Fibroblast of lung (primary cell): Measurements from ENCODE around the gene CTBP2. TPM values are rescaled to one million over a fixed set of nuclear protein-coding genes. Genes with fewer than 3 reads are reported as not detected.
"Not testable (repeated sequence)": the region's sequence is repeated elsewhere in the genome, so short reads cannot be mapped to it uniquely, and the experiment has no call there.

ENCODE experiments used
- DNase-seq, 2 donors: peaks; one replicate each; pipeline versions ENCODE4 v3.0.0 to v3.0.0-alpha.2; 2010; ENCODE audit warnings: low read depth in 2 of 2
- H2AFZ ChIP-seq: 2 replicates; pipeline ENCODE4 v1.5.1; 2012; ENCODE audit warnings: low read length, control low read depth, inconsistent platforms
- H3K27ac ChIP-seq: 2 replicates; pipeline ENCODE4 v1.5.1; 2011; ENCODE audit warnings: low read length, control low read depth; ENCODE audit not compliant: insufficient read depth
- H3K27me3 ChIP-seq: 2 replicates; pipeline ENCODE4 v1.5.1; 2011; ENCODE audit warnings: mild to moderate bottlenecking, low read length; ENCODE audit not compliant: control insufficient read depth, insufficient read depth
- H3K36me3 ChIP-seq: 2 replicates; pipeline ENCODE4 v1.5.1; 2011; ENCODE audit warnings: low read length; ENCODE audit not compliant: control insufficient read depth, insufficient read depth
- H3K4me1 ChIP-seq: 2 replicates; pipeline ENCODE4 v1.5.1; 2011; ENCODE audit warnings: low read length; ENCODE audit not compliant: control insufficient read depth, insufficient read depth; ENCODE audit errors: extremely low read depth
- H3K4me2 ChIP-seq: 2 replicates; pipeline ENCODE4 v1.5.1; 2011; ENCODE audit warnings: low read length, control low read depth; ENCODE audit not compliant: insufficient read depth; ENCODE audit errors: extremely low read depth
- H3K4me3 ChIP-seq, 4 experiments: fragments of 200-600 bp in 1 of 4; sonication (generic) in 1 of 4; replicated peaks in 1 of 4; 2 replicates each; pipeline ENCODE4 v1.5.1; 2011 to 2016; ENCODE audit warnings: low read length in 4 of 4, low read depth in 3 of 4, mild to moderate bottlenecking in 3 of 4, control low read depth in 2 of 4, inconsistent platforms in 1 of 4, mixed read lengths in 1 of 4; ENCODE audit not compliant: insufficient read depth in 1 of 4; ENCODE audit errors: control extremely low read depth in 1 of 4
- H3K79me2 ChIP-seq: 2 replicates; pipeline ENCODE4 v1.5.1; 2012; ENCODE audit warnings: mild to moderate bottlenecking, low read length, inconsistent platforms; ENCODE audit not compliant: control insufficient read depth, insufficient read depth
- H3K9ac ChIP-seq: 2 replicates; pipeline ENCODE4 v1.5.1; 2011; ENCODE audit warnings: mild to moderate bottlenecking, low read length, control low read depth; ENCODE audit not compliant: insufficient read depth
- H3K9me3 ChIP-seq: 2 replicates; pipeline ENCODE4 v1.5.1; 2012; ENCODE audit warnings: low read depth, low read length; ENCODE audit not compliant: control insufficient read depth, insufficient read depth
- H4K20me1 ChIP-seq: 2 replicates; pipeline ENCODE4 v1.5.1; 2011; ENCODE audit warnings: low read length; ENCODE audit not compliant: control insufficient read depth, insufficient read depth; ENCODE audit errors: extremely low read depth
- EZH2 ChIP-seq: IDR thresholded peaks from 2 replicates; pipeline ENCODE4 v1.5.1; 2012; ENCODE audit warnings: low read length, control low read depth, mild to moderate bottlenecking; ENCODE audit errors: missing control alignments
- polyA plus RNA-seq, 2 donors: library from polyadenylated mRNA; depleted of rRNA in 1 of 2; stranded (reverse) in 1 of 2; unstranded in 1 of 2; fragments of >200 nt; gene quantifications; 2 replicates each; pipeline ENCODE4 v1.2.1, GENCODE V29; 2011 to 2012; ENCODE audit warnings: missing spikeins in 1 of 2
- total RNA-seq: library from RNA; depleted of rRNA; stranded (reverse); fragments of >200 nt; gene quantifications from 2 replicates; pipeline ENCODE4 v1.2.1, GENCODE V29; 2014
- TF ChIP-seq, protein P1 (sequence below), 2 donors: IDR thresholded peaks in 1 of 2; conservative IDR thresholded peaks in 1 of 2; 1 replicate in 1 of 2; 2 replicates in 1 of 2; pipeline ENCODE4 v1.5.1; 2011 to 2012; ENCODE audit warnings: low read length in 2 of 2, control low read depth in 1 of 2, inconsistent platforms in 1 of 2, low read depth in 1 of 2, mild to moderate bottlenecking in 1 of 2

CTBP2 gene
- total and polyA plus RNA-seq, 2 donors (not counting 1 experiment from before 2014, with no cell fraction given) = 72.1 to 73.3 TPM

DNA sequence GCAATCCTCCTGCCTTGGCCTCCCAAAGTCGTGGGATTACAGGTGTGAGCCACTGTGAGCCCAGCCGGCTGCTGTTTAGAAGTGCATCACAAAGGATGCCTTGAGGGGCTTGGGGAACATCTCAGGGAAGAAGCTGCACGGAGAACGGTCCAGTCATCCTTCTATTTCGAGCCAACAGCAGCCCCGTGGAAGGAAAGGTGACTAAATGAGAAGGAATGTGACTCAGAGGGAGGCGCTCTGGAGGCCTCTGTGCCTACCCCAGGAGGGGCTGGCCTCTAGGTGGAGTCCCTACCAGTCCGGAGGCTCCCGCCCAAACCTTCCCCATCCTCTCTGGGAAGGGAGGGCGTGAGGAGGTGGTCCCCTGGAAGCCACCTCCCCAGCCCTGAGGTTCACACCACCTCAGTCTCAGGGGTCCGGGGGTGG lies 76.2 kb downstream of the CTBP2 start:
- H3K4me1 ChIP-seq = peaks cover 27% of the 10 kb centered on the region
- H3K27me3 ChIP-seq = no peaks in the 10 kb centered on the region
- no peak overlapping the region for H2AFZ ChIP-seq
- peak overlapping the region; percentile 9 for H3K4me2 ChIP-seq
- no peaks in the 10 kb centered on the region for H4K20me1 ChIP-seq
- H3K9me3 ChIP-seq = no peaks in the 10 kb centered on the region
- no peak overlapping the region for H3K4me3 ChIP-seq
- H3K79me2 ChIP-seq = peaks cover 63% of the 10 kb centered on the region
- TF ChIP-seq, protein P1, sequence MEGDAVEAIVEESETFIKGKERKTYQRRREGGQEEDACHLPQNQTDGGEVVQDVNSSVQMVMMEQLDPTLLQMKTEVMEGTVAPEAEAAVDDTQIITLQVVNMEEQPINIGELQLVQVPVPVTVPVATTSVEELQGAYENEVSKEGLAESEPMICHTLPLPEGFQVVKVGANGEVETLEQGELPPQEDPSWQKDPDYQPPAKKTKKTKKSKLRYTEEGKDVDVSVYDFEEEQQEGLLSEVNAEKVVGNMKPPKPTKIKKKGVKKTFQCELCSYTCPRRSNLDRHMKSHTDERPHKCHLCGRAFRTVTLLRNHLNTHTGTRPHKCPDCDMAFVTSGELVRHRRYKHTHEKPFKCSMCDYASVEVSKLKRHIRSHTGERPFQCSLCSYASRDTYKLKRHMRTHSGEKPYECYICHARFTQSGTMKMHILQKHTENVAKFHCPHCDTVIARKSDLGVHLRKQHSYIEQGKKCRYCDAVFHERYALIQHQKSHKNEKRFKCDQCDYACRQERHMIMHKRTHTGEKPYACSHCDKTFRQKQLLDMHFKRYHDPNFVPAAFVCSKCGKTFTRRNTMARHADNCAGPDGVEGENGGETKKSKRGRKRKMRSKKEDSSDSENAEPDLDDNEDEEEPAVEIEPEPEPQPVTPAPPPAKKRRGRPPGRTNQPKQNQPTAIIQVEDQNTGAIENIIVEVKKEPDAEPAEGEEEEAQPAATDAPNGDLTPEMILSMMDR (conservative IDR thresholded peaks at IDR 0.05 in 1 of 2, IDR thresholded peaks at IDR 0.05 in 1 of 2; ENCODE audit: low read depth in 1 of 2, low read length in 2 of 2) = no peak
- TF ChIP-seq EZH2 = no peak
- H3K9ac ChIP-seq = peak overlapping the region; percentile 48
- DNase-seq = peak; percentile 92 to 95
- H3K36me3 ChIP-seq = peaks cover 10% of the 10 kb centered on the region
- H3K27ac ChIP-seq = peak overlapping the region; percentile 94

DNA sequence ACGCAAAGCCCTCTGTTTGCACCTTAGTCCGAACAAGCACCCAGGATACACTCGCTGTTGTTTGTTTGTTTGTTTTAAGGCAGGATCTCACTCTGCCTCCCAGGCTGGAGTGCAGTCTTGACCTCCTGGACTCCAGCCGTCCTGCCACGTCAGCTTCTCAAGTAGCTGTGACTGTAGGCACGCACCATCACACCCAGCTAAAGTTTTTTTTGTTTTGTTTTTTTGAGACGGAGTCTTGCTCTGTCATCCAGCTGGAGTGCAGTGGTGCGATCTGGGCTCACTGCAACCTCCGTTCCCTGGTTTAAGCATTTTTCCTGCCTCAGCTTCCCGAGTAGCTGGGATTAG lies 76.8 kb downstream of the CTBP2 start:
- Histone ChIP-seq H3K27me3 (no peaks in the 10 kb centered on the region), H3K27ac (peak overlapping the region; percentile 94), H3K4me2 (peak overlapping the region; percentile 9), H3K9ac (peak overlapping the region; percentile 61), H3K9me3 (no peaks in the 10 kb centered on the region), H3K4me3 (no peak overlapping the region), H4K20me1 (no peaks in the 10 kb centered on the region), H2AFZ (no peak overlapping the region), H3K4me1 (peaks cover 27% of the 10 kb centered on the region), H3K36me3 (peaks cover 10% of the 10 kb centered on the region), H3K79me2 (peaks cover 63% of the 10 kb centered on the region)
- TF ChIP-seq, protein P1 (conservative IDR thresholded peaks at IDR 0.05 in 1 of 2, IDR thresholded peaks at IDR 0.05 in 1 of 2; ENCODE audit: low read depth in 1 of 2, low read length in 2 of 2) = no peak
- TF ChIP-seq EZH2 = no peak
- peak; percentile 85 to 93 for DNase-seq

DNA sequence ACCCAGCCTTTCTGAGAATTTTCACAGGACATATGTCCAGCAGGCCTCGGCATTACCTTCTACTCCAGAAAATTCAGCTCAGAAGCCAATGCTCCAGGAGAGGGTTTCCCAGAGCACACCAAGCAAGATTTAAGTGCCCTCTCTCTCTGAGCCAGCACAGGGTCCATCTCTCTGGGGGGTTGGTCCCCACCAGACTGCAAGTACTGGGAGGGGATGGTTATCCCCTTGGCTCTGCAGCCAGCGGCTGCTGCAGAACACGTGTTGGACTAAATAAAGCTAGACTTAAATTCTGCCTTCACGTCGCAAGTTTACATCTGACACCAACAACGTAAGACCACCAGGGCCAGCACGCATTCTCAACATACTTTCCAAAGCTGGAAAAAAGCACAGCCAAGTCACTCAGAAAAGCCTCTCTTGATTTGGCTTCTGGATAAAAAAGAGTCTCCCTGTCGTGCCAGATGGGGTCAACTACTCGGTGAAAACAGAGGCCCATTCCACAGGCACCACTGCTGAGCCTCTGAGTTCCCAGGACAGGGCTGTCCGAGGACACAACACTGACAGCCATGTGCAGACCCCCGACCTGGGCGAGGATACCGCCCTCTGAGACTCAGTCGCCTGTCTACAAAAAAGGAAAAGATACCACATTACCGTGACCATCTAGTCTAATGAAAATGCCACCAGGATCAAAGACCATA lies 77.3 kb downstream of the CTBP2 start:
- TF ChIP-seq, protein P1 (conservative IDR thresholded peaks at IDR 0.05 in 1 of 2, IDR thresholded peaks at IDR 0.05 in 1 of 2; ENCODE audit: low read depth in 1 of 2, low read length in 2 of 2) = no peak
- TF ChIP-seq EZH2 = no peak
- peaks cover 27% of the 10 kb centered on the region for H3K4me1 ChIP-seq
- H2AFZ ChIP-seq = no peak overlapping the region
- no peaks in the 10 kb centered on the region for H3K9me3 ChIP-seq
- peak overlapping the region; percentile 9 for H3K4me2 ChIP-seq
- peaks cover 10% of the 10 kb centered on the region for H3K36me3 ChIP-seq
- H3K9ac ChIP-seq = peak overlapping the region; percentile 61
- H4K20me1 ChIP-seq = no peaks in the 10 kb centered on the region
- peak in 1 of 2 donors; percentile 32 for DNase-seq
- peaks cover 63% of the 10 kb centered on the region for H3K79me2 ChIP-seq
- no peak overlapping the region for H3K4me3 ChIP-seq
- H3K27me3 ChIP-seq = no peaks in the 10 kb centered on the region
- peak overlapping the region; percentile 94 for H3K27ac ChIP-seq

DNA sequence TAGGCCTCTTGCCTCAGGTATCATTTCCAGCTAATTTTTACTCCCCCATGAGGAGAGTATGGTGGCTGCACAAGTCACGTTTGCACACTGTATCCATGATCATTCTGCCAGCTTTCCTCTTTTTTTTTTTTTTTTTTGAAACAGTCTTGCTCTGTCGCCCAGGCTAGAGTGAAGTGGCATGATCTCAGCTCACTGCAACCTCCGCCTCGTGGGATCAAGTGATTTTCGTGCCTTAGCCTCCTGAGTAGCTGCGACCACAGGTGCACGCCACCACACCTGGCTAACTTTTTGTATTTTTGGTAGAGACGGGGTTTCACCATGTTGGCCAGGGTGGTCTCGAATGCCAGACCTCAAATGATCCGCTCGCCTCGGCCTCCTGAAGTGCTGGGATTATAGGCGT lies 77.9 kb downstream of the CTBP2 start:
- peaks cover 60% of the 10 kb centered on the region for H3K79me2 ChIP-seq

More for the DNA sequence above, 77.9 kb downstream of the CTBP2 start:
- peak overlapping the region; percentile 94 for H3K27ac ChIP-seq
- not testable (repeated sequence) for H4K20me1 ChIP-seq, H2AFZ ChIP-seq, H3K27me3 ChIP-seq, H3K4me2 ChIP-seq, H3K36me3 ChIP-seq, DNase-seq, H3K9me3 ChIP-seq, H3K9ac ChIP-seq, H3K4me3 ChIP-seq
- H3K4me1 ChIP-seq = peaks cover 27% of the 10 kb centered on the region
